HG03571 (cell line): Measurements from ENCODE around the gene MRPL32.

Source experiments
- ATAC-seq: cut with Tn5 transposase; IDR thresholded peaks from one replicate; pipeline ENCODE4 v1.9.1; 2021; ENCODE audit not compliant: unreplicated experiment

MRPL32 gene

DNA sequence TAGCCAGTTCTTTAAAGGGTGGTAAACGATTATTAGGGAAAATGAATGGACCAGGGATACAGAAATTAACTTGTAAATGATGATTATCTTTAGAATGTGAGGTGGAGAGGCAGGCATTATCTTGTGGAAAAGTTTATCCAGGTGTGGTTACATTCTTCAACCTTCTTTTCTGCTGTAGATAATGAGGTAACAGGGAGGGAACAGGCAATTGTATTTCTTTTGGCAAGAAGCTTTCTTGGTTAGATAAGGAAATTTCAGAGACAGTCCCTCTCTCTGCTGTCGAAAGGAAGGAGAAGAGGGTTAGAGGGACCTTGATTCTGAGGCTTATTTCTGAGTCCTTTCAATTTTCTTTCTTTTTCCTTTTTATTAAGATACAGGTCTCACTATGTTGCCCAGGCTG, 32.1 kb downstream of the MRPL32 start:
- no peak for ATAC-seq

DNA sequence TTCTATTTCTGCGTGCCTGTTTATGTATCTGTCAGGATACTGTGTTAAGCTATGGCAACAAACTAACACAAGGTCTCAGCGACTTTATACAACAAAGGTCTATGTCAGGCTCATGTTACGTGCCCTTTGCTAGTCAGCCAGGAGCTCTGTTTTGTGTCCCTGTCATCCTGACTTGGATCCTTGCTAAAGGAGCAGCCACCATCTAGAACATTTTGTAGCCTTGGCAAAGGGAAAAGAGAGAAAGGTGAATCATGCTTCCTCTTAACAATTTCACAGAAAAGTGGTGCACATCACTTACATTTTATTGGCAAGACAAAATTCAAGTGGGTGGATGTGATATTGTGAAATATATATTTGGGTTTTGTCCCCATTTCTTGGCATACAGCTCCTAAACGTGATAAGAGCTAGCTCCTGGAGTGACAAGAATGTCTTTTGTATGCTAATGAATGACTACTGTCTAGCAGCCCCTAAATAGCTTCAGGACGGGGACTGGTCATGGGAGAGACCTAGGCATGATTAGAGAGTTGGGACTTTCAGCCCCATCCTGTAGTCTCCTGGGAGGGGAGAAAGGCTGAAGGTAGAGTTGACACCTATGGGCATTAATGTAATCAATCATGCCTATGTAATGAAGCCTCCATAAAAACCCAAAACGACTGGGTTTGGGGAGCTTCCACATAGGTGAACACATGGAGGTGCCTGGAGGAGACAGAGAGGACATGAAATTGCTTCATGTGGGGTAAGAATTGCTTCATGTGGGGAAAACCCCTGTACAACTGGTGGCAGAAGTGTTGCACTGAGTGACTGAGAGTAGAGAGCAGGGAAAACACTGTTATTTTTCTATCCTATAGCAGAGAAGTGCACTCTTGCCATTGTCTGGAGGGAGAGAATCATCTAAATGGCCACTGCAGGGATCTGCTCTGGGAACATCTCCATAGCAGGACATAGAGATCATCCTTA, 33.0 kb downstream of the MRPL32 start:
- no peak for ATAC-seq

DNA sequence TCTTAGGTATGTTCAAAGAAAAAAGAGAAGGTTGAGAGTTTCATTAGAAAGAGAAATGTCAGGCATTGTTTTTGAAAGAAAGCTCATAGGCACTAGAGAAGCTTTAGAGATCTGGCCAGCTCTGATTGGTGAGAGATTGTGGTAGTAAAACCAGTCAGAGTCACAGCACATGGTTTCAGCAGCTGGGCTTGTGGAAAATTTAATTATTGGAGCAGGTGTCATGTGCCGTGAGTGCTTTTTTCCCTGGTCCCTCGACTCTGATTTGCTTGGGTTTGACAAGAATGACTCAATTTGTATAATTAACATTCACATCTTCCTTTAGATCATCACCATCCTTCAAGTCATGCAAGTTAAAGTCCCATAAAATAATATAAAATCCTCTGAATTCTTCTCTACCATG, 35.2 kb downstream of the MRPL32 start:
- no peak for ATAC-seq

- ATAC-seq: no peak
Observed at GRCh38 chr7:42972699-42973500, 40.7 kb downstream of the MRPL32 start.

- no peak for ATAC-seq
Observed at GRCh38 chr7:42976371-42976770, 44.2 kb downstream of the MRPL32 start.

GRCh38 chr7:42978496-42978895, 46.3 kb downstream of the MRPL32 start:
- ATAC-seq: no peak

GRCh38 chr7:42980084-42980483, 47.9 kb downstream of the MRPL32 start:
- ATAC-seq: no peak

- no peak for ATAC-seq
Observed at GRCh38 chr7:42980514-42980913, 48.3 kb downstream of the MRPL32 start.

DNA sequence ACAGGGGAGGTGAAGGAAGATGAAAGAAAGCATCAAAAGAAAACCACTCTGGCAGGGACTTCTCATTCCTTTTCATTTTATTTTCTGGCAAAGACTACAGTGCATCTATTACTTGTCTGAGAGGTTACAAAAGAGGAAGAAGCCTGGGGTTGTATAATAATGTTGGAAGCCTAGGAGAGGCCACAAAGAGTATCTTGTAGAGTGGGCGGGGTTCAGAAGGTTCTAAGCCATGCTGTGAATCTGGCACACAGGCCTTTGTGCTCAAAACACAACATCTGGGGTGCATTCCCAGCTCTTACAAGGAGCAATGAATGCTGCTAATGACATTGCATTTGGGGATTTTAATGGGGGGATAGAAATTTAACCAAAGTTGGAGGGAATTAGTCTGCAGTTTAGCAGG, 49.4 kb downstream of the MRPL32 start:
- ATAC-seq: no peak

DNA sequence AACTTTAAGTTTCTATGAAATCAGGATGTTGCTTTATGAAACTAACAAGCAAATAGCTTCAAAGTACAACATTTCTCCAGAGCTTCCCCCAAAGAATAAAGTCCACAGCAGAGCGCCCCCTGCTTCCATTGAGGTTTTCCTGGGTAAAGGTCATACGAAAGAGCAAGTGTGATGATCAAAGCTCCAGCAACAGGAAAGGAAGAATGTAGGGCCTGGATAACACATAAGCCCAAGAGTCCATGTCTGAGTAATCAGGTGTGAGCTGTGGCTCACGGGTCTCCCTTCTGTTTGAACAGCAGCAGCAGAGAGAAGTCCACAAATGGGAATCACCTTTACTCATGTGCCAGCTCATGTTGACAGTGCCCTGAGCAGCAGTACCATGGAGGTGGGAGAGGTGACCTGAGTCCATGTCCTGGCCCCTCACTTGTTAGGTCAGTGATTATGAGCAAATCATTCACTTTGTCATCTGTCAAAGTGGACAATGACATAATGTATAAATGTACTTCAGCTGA, 50.5 kb downstream of the MRPL32 start:
- no peak for ATAC-seq

GRCh38 chr7:42984137-42984536, 52.0 kb downstream of the MRPL32 start:
- ATAC-seq: no peak

GRCh38 chr7:42986213-42986612, 54.0 kb downstream of the MRPL32 start:
- no peak for ATAC-seq

- no peak for ATAC-seq
Observed at GRCh38 chr7:42986781-42987248, 54.6 kb downstream of the MRPL32 start.
